Nasal cavity respiratory epithelium epithelial cell of viscerocranial mucosa (primary cell): ENCODE results near the gene ZNF563. TPM values are rescaled to one million over a fixed set of nuclear protein-coding genes. Genes with fewer than 3 reads are reported as not detected.

Experiments used
- total RNA-seq: library from RNA; depleted of rRNA; stranded (reverse); fragments of >200 nt; gene quantifications from 2 replicates; pipeline ENCODE4 v1.2.3, GENCODE V29; 2014

ZNF563 gene
- total RNA-seq = 3.8 and 5.1 TPM in 2 replicates

DNA sequence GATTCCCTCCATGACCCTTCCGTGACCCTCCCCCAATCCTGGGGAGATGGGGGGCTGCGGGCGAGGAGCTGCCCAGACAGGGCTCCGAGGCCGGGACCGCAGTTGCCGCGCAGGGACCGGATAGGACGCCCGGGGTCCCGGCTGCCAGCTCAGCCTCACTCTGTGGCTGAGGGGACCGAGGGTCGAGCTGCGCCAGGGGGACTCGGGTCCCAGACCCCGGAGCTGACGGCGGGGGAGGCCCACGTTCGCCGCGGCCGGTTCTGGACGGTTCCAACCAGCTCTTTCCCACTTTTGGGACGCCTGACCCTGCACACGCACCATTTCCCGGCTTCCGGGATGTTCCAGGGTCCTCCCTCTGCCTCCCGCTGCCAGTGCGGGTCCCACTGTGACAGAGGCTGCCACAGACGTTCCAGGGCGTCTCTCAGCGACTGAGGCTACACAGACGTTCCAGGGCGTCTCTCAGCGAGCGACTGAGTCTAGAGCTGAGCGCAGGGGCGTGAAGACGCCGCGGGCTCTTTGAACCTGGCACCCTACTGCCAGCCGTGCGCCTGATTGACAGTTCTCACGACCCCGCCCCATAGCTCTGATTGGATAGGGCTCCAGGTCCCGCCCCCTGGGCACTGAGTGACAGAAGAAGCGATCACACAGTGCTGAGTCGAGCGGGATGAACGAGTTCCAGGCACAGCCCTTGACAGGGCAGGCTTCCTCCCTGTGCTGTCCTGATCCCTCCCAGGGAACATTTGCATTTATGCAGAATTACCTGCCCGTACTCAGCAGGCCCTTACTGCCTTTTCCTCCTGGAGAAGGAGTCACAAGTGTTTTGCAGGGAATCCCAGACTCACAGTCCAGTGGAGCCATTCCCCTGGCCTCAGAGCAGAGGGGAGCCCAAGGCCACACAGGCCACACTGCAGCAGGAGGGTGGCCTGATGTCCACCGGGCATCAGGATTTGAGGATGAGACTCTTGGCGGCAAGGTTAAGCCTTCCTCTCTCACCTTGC lies at the start of gene ZNF563:
ZNF563 (minus strand) TSS at position 472 of the 998 bp plus-strand sequence; CDS start at position 321, 151 bp downstream.

DNA sequence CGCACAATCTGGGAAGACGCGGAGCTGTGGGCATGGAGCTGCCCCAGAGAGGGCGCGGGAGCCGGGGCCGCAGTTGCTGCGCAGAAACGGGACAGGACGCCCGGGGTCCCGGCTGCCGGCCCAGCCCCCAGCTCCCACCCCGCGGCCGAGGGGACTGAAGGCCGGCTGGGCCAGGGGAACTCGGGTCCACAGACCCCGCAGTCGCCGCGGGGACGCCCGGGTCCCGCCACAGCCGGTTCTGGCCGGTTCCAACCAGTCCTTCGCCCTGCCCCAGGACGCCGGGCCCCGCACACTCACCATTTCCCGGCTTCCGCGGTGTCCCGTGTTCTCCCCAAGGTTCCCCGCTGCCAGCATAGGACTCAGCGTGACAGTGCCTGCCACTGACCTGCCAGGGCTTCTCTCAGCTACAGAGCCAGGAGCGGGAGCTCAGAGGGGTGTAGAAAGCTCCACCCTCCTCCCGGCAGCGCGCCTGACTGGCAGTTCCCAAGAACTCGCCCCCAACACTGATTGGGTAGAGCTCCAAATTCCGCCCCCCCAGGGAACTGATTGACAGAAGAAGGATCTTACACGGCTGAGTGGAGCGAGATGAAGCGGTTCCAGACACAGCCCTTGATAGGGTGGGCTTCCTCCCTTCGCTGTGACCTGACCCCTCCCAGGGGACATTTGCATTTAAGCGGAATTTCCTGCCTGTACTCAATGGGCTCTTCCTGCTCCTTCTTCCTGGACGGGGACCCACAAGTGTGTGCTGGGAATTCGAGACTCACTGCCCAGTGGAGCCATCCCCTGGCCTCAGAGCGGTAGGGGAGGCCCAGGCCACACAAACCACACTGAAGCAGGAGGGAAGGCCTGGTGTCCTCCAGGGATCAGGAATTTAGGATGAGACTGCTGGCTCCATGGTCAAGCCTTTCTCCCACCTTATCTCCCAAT lies 32.1 kb upstream of the ZNF563 start, which contains the start of gene ZNF442:
ZNF442 (minus strand) TSS at position 448 of the 927 bp plus-strand sequence. CDS start 2,052 bp downstream, outside the sequence.

DNA sequence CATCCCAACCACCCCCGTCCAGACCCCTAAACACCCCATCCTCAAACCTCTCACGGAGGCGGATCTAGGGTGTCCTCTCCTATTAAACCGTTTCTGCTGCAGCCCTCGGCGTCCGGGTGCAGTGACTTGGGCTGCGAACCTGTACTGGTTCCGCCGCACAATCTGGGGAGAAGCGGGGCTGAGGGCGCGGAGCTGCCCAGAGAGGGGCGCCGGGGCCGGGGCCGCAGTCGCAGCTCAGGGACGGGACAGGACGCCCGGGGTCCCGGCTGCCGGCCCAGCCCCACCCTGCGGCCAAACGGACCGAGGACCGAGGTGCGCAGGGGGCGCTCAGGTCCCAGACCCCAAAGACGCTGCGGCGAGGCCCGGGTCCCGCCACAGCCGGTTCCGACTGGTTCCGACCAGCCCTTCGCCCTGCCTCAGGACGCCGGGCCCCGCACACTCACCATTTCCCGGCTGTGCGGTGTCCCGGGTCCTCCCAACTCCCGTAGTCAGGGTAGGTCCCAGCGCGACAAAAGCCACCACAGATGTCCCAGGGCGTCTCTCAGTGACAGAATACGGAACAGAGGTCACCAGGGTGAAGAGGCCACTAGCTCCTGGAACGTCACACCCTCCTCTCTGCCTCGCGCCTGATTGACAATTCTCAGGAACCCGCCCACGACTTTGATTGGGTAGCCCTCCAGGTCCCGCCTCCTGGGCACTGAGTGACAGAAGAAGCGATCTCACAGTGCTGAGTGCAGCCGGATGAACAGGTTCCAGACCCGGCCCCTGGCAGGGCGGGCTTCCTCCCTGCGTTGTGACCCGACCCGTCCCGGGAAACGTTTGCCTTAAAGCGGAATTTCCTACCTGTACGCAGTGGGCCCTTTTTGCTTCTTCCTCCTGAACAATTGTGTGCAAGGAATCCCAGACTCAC lies 38.9 kb downstream of the ZNF563 start, which contains the start of gene ZNF44:
ZNF44 (minus strand) TSS at position 635 of the 910 bp plus-strand sequence; CDS start at position 446, 189 bp downstream.

Other genes with a start within 250 kb of the ZNF563 start
- gene ZNF20, start 193.3 kb downstream of the ZNF563 start, total RNA-seq = 2.7 and 7.5 TPM in 2 replicates
- 4.8 and 10.3 TPM in 2 replicates for gene ZNF625, start 176.9 kb downstream of the ZNF563 start, total RNA-seq
- gene ZNF136, start 170.5 kb downstream of the ZNF563 start, total RNA-seq = 6.2 and 9.0 TPM in 2 replicates
- 9.6 and 11.8 TPM in 2 replicates for gene ZNF44, start 38.8 kb downstream of the ZNF563 start, total RNA-seq
- 4.1 and 4.3 TPM in 2 replicates for gene ZNF442, start 32.0 kb upstream of the ZNF563 start, total RNA-seq
- 2.1 and 2.6 TPM in 2 replicates for gene ZNF799, start 67.6 kb upstream of the ZNF563 start, total RNA-seq
- 1.0 and 3.1 TPM in 2 replicates for gene ZNF443, start 107.4 kb upstream of the ZNF563 start, total RNA-seq
- gene ZNF709, start 151.2 kb upstream of the ZNF563 start, total RNA-seq = 0.34 and 1.1 TPM in 2 replicates
- gene ZNF564, start 217.8 kb upstream of the ZNF563 start, total RNA-seq = 7.2 and 11.2 TPM in 2 replicates